ENCODE data around the gene VSIR.

The VSIR gene

GRCh38 chr10:71727105-71727737 is 46.1 kb downstream of the VSIR start:
- DNase-seq = no peak

- no peak for DNase-seq
Measured at GRCh38 chr10:71726580-71727104, 46.7 kb downstream of the VSIR start.

- no peak for DNase-seq
Measured at GRCh38 chr10:71725998-71726579, 47.2 kb downstream of the VSIR start.

- DNase-seq = no peak
Measured at GRCh38 chr10:71725249-71725648, 48.1 kb downstream of the VSIR start.

GRCh38 chr10:71724539-71724938 is 48.8 kb downstream of the VSIR start:
- no peak for DNase-seq

GRCh38 chr10:71723311-71723710 is 50.0 kb downstream of the VSIR start:
- no peak for DNase-seq

GRCh38 chr10:71722849-71723248 is 50.5 kb downstream of the VSIR start:
- DNase-seq = no peak

- no peak for DNase-seq
Measured at GRCh38 chr10:71721313-71721712, 52.0 kb downstream of the VSIR start.

- DNase-seq = no peak
Measured at GRCh38 chr10:71720288-71720687, 53.0 kb downstream of the VSIR start.

- DNase-seq = no peak
Measured at GRCh38 chr10:71719464-71720201, 53.7 kb downstream of the VSIR start, which contains the start of gene C10orf105. Gene C10orf105 (minus strand): TSS chr10:71719778. CDS start chr10:71716337, 3,441 bp downstream.

- DNase-seq = no peak
Measured at GRCh38 chr10:71719042-71719441, 54.3 kb downstream of the VSIR start.

- no peak for DNase-seq
Measured at GRCh38 chr10:71718165-71718698, 55.1 kb downstream of the VSIR start.

GRCh38 chr10:71717551-71717951 is 55.8 kb downstream of the VSIR start:
- DNase-seq = no peak

- no peak for DNase-seq
Measured at GRCh38 chr10:71717056-71717455, 56.3 kb downstream of the VSIR start.

GRCh38 chr10:71716426-71716825 is 56.9 kb downstream of the VSIR start:
- no peak for DNase-seq

- no peak for DNase-seq
Measured at GRCh38 chr10:71715860-71716259, 57.5 kb downstream of the VSIR start.

- DNase-seq = no peak
Measured at GRCh38 chr10:71715026-71715425, 58.3 kb downstream of the VSIR start.

GRCh38 chr10:71714592-71714991 is 58.7 kb downstream of the VSIR start:
- DNase-seq = no peak

GRCh38 chr10:71714031-71714410 is 59.3 kb downstream of the VSIR start:
- no peak for DNase-seq

GRCh38 chr10:71713135-71714030 is 59.9 kb downstream of the VSIR start:
- no peak for DNase-seq

- no peak for DNase-seq
Measured at GRCh38 chr10:71712572-71713134, 60.7 kb downstream of the VSIR start.

GRCh38 chr10:71712170-71712569 is 61.1 kb downstream of the VSIR start:
- DNase-seq = no peak
